Adipose tissue (tissue), 3 donors: ENCODE results near the gene KIAA1328. TPM values are rescaled to one million over a fixed set of nuclear protein-coding genes. Genes with fewer than 3 reads are reported as not detected.

Experiments used
- H3K27ac ChIP-seq: one replicate; pipeline ENCODE4 v1.5.1; 2013; ENCODE audit warnings: low read depth, low read length
- WGBS, 3 donors: extraction: QIAGEN DNeasy Blood & Tissue Kit; methylation state at CpG; one replicate each; pipeline ENCODE4 v1.1.7; 2013; 5-methylcytosine and 5-hydroxymethylcytosine counted together
- polyA plus RNA-seq, 3 donors: library from polyadenylated mRNA; stranded (reverse); fragments of 200-250 nt; gene quantifications; one replicate each; pipeline ENCODE4 v1.2.3, GENCODE V29; 2013
- donor health status: healthy with polysubstance abuse.
- donor health status: Bipolar disorder and iron deficiency.
- donor health status: healthy.

KIAA1328 gene
- polyA plus RNA-seq, 3 donors = 1.6 to 4.3 (median 2.9) TPM

DNA sequence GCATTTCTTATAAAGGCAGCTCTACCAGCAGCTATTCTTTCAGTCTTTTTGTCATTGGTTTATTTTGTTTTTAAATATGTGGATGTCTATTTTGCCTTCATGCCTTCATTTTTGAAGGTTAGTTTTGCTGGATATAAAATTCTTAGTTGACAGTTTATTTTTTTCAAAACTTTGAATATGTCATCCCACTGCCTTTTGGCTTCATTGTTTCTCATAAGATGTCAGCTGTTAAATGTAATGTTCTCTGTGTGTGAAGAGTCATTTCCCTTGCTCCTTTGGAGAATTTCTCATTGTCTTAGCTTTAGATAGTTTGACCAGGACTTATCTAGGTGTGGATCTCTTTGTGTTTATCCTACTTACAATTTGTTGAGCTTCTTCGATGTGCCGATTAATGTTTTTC, 213.5 kb downstream of the KIAA1328 start:
- H3K27ac ChIP-seq = no peak overlapping the region
- WGBS, 3 donors = 96 to 99% (median 98%) methylated on average over 2 of the region's 2 CpGs

DNA sequence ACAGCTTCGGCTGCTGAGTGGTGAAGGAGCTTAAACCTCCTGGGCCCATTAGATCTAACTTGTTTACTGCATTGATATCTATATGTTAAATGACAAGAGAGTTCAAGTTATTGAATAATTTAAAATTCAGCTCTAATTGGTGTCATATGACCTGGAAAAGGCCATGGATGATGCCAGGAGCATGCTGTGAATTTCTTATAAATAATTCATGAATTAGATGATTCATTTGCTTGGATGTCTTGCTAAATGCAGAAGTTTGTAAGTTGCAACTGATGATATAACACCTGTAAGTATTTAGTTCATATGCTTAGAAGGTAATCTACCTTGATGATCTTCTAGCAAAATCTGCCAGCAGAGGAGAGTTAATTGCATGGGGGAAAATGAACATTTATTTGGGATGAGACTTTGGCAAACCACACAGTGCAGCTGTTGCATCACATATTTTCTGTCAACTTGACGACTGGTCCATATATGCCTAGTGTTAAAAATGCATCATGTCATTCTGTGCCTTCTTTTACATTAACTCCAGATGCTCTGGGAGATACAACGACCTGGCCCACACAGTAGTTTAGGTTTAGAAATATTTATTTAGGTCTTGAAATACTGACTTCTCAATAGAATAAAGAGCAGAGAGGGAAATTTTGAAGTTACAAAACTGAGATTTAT, 226.3 kb downstream of the KIAA1328 start:
- 72 to 83% (median 77%) methylated on average over 3 of the region's 3 CpGs for WGBS, 3 donors

DNA sequence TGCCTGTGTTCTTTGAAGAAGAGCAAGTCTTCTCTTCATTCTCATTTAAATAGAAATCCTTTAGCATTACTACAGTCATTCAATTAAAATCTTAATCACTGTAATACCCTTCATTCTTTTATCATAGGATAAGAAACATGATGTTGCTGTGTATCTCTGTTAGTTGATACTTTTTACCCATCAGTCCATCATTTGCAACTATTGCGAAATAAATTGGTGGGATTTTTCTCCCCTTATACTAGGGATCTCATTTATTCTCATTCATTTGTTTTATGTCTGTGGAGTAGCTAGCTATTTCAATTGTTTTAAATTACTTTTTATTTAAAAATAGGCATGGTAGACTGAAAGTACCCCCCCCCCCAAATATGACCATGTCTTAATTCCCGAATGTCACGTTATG, 235.3 kb downstream of the KIAA1328 start:
- no peak overlapping the region for H3K27ac ChIP-seq
- 96 to 99% (median 96%) methylated on average over 3 of the region's 3 CpGs for WGBS, 3 donors

More for the DNA sequence above, 226.3 kb downstream of the KIAA1328 start:
- no peak overlapping the region for H3K27ac ChIP-seq

DNA sequence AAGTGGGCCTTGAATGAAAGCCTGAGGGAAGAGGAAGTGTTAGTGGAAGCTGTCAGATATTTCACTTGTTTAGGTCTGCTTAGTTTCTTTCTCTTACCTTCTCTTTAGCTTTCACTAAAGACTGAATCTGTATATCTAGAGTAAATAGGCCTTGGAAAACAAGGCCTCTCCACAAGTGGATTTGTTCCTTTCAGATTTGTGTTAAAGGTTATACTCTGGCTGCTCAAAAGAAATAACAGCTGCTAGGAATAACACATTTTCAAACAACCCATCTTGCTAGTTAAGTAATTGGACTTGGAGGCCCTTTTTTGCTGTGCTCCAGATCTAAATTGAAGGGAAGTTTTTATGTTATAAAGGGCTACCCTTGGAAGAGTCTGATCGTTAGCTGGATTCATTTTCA, 236.3 kb downstream of the KIAA1328 start:
- no peak overlapping the region for H3K27ac ChIP-seq
- WGBS, 3 donors = 61 to 87% (median 72%) methylated on average over 1 of the region's 1 CpG

DNA sequence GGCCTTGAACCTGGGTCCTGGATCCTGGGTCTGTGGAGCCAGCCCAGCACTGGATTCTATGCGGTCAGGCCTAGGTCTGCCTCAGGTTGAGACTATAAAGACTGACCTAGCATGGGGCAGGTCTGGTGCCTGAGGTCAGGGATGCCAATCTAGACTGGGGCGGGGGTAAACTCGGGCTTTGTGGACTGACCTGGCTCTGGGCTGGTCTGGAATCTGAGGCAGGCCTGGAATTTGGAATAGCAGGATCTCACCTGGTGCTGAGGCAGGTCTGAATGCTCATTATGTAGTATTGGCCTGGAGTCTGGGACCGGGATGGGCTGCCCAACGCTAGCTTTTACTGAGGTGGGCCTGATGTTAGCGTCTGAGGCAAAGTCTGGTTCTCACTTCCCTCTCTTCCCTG, 256.0 kb downstream of the KIAA1328 start:
- no peak overlapping the region for H3K27ac ChIP-seq
- 76 to 89% (median 80%) methylated on average over 6 of the region's 6 CpGs for WGBS, 3 donors

DNA sequence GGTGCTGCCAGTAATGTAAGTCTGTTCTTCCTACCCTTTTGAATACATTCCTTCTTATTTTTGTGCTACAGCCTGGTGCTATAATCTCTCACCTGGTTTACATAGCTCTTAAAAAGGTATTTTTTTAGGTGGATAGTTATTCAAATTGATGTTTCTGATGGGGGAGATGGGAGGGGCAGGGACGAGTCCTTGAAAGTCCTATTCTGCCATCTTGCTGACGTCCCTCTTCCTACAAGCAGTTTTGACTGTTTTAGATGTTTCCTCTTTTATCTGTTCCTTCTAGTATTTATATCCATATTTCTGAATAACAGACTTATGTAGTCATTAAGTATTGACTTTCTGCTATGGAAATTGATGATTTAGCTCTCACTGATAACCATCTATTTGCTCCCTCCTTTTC, 256.4 kb downstream of the KIAA1328 start:
- WGBS, 3 donors = 85 to 96% (median 94%) methylated on average over 2 of the region's 2 CpGs

DNA sequence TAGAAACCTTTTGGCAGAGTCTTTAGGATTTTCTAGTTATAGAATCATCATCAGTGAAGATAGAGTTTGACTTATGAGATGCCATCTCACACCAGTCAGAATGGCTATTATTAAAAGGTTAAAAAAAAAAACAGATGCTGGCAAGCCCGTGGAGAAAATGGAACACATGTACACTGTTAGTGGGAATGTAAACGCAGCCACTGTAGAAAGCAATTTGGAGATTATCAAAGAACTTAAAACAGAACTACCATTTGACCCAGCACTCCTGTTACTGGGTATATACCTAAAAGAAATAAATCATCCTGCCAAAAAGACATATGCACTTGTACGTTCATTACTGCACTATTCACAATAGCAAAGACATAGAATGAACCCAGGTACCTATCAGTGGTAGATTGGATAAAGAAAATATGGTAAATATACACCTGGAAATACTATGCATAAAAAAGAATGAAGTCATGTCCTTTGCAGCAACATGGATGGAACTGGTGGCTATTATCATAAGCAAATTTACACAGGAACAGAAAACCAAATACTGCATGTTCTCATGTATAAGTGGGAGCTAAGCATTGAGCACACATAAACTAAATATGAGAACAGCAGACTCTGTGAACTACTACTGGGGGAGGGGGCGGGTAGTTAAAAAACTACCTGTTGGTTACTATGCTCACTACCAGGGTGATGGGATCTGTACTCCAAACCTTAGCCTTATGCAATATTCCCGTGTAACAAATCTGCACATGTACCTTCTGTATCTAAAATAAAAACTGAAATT, 279.0 kb downstream of the KIAA1328 start:
- WGBS, 3 donors = 37 to 81% (median 72%) methylated on average over 5 of the region's 5 CpGs
- no peak overlapping the region for H3K27ac ChIP-seq

More for the DNA sequence above, 256.4 kb downstream of the KIAA1328 start:
- no peak overlapping the region for H3K27ac ChIP-seq

DNA sequence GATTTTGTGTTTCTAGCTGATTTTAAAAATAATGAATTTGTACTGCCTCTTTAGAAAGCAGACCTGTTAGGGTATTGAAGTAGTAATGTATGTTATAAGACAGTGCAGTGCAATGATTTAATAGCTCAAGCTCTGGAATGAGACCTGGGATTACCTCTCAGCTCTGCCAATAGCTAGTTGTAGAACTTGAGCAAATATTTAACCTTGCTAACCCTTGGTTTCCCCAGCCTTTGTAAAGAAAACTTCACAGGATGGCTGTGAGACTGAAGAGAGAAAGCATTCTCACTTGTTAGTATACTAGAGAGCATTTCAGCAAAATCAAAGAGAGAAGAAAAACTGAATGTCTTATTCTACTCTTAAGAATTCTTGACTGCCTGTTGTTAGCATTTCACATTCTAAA, 293.9 kb downstream of the KIAA1328 start:
- H3K27ac ChIP-seq = no peak overlapping the region

DNA sequence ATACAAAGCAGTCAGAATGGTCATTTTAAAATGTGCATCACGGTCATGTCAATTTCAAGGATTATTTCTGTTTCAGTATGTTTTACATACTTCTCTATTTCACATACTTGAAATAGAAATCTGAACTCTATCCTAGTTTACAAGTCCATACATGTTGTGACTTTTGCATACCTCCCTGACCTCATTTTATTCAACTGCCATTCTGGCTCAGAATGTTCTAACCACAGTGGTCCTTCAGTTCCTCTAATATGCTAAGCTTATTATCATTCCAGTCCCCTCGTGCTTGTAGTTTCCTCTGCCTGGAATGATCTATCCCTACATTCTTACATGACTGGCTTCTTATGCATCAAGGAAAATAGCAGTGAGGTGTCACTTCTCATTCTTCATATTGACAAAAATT, 295.6 kb downstream of the KIAA1328 start:
- 75 to 88% (median 82%) methylated on average over 2 of the region's 2 CpGs for WGBS, 3 donors

DNA sequence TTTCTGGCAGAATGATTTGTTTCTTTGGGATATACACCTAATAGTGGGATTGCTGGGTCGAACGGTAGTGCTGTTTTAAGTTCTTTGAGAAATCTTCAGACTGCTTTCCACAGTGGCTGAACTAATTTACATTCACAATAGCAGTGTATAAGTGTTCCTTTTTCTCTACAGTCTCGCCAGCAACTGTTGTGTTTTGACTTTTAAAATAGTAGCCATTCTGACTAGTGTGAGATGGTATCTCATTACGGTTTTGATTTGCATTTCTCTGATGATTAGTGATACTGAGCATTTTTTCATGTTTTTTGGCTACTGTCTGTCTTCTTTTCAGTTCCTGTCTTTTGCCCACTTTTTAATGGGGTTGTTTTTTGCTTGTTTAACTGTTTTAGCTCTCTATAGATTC, 306.2 kb downstream of the KIAA1328 start:
- WGBS, 3 donors = 92 to 95% (median 92%) methylated on average over 4 of the region's 4 CpGs
- no peak overlapping the region for H3K27ac ChIP-seq

More for the DNA sequence above, 295.6 kb downstream of the KIAA1328 start:
- H3K27ac ChIP-seq = no peak overlapping the region

DNA sequence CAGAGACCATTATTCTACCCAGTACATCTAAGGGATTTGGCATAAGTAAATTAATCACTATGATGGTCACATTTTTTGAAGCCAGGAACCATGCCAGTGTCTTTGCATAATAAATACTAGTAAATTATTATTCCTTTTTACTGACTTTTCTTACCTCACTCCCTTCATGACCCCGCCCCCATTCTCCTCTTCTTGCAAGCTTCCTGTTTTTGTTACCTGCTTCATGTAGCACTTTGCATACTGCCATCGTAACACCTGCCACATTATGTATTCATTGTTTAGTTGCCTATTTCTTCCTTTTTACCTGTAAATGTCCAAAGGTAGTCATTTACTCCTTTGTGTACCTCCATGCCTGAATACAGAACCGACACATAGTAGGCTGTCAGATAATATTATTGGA, 309.5 kb downstream of the KIAA1328 start:
- WGBS, 3 donors = 93 to 98% (median 95%) methylated on average over 3 of the region's 3 CpGs
- H3K27ac ChIP-seq = no peak overlapping the region

DNA sequence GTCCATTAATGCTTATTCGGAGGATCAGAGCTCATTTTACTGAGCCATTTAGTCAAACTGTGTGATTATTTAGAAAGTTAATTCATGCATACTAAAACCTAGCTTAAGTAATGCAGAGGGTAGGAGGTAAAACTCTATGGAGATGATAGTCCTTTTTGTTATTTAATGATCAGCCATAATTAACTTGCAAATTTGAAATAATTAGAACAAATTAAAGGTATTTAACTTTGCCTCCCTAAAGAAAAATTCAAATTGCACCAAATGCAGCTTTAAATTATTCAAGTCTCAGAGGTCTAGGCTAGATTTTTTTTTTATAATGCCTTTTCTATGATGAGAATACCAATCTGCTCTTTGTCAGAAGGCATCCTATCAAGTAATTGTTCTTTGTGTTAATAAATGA, 310.9 kb downstream of the KIAA1328 start:
- no peak overlapping the region for H3K27ac ChIP-seq
- 93 to 95% (median 94%) methylated on average over 1 of the region's 1 CpG for WGBS, 3 donors

DNA sequence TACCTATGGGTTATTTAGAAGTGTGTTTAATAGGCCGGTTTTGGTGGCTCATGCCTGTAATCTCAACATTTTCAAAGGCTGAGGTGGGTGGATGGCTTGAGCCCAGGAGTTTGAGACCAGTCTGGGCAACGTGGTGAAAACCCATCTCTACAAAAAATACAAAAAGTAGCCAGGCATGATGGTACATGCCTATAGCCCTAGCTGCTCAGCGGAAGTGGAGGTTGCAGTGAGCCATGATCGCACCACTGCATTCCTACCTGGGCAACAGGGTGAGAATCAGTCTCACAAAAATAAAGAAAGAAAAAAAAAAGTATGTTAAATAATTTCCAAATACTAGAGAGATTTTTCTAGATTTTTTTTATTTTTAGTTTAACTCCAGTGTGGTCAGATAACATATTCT, 316.0 kb downstream of the KIAA1328 start:
- no peak overlapping the region for H3K27ac ChIP-seq
- WGBS, 3 donors = 86 to 94% (median 93%) methylated on average over 4 of the region's 4 CpGs

DNA sequence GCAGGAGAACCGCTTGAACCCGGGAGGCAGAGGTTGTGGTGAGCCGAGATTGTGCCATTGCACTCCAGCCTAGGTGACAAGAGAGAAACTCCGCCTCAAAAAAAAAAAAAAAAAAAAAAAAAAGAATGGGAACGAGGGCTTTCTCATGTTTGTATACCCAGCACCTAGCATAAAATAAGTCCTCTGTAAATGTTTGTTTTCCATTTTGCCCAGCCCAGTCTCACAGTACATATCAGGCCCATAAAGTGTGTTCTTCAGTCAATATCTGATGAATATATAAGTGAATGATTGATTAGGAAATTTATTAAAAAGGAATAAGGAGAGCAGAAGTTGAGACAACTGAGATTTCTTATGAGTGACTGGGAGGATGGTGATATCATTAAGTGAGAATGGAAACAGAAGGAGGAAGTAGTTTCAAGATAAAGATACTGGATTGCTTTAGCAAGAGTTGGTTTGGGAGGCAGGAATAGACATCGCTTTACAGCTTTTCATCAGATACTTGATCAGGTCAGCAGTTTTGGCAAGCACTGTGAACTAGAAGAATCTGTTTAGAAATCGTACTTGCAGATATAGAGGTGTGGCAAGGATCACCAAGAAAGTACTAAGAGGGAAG, 327.5 kb downstream of the KIAA1328 start:
- WGBS, 3 donors = 71 to 78% (median 72%) methylated on average over 7 of the region's 7 CpGs

DNA sequence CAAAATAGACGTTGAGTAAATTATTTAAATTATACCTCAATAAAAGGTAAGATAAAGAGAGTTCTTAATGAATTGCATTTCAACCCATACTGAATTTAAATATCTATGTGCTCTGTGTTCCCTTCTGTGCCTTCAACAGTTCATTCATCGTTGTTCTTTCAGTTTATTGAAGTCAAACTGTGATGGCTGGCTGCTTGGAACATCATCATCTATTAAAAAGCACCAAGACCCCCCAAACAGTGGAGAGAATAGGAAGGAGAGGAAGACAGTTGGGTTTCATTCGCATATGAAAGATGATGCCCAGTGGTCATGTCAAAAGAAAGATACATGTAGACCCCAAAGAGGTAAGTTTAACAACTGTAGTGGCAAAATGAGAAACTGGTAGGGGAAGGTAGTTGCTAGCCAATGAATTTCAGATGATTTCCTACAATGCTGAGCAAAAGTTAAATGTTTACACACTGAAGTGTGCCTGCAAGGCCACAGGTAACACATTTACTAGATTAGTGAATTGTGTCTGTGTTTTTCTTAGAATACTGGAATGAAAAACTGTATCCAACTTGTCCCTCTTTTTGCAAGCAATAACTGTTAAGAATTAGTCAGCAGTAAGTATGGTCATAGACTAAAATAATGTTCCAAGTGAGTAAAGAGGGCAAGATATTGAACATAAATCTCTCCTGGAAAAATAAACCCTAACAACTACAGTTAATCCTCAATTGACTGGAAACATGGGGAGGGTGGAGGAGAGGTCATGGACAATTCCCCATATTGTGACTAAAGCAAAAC, 331.3 kb downstream of the KIAA1328 start:
- no peak overlapping the region for H3K27ac ChIP-seq

More for the DNA sequence above, 327.5 kb downstream of the KIAA1328 start:
- no peak overlapping the region for H3K27ac ChIP-seq

DNA sequence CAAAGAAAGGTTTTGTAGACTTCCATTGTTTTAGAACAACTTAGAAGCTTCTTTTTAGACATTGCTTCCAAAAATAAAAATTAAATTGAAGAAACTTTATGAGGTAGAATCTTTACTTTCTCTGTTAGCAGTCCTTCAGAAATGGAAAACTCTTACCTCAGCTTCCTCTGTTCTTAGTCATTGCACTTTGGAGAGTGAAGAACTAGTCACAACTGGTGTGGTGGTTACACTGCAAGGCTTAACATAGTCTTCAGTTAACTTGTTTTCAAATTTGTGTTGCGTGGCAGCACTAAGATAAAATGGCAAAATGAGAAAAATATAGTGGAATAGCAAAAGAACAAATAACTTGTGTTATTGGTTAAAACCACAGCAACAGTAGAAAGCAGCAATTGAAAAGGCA, 332.6 kb downstream of the KIAA1328 start:
- no peak overlapping the region for H3K27ac ChIP-seq
- 92 to 97% (median 95%) methylated on average over 1 of the region's 1 CpG for WGBS, 3 donors

More for the DNA sequence above, 331.3 kb downstream of the KIAA1328 start:
- 38 to 66% (median 59%) methylated on average over 3 of the region's 3 CpGs for WGBS, 3 donors

DNA sequence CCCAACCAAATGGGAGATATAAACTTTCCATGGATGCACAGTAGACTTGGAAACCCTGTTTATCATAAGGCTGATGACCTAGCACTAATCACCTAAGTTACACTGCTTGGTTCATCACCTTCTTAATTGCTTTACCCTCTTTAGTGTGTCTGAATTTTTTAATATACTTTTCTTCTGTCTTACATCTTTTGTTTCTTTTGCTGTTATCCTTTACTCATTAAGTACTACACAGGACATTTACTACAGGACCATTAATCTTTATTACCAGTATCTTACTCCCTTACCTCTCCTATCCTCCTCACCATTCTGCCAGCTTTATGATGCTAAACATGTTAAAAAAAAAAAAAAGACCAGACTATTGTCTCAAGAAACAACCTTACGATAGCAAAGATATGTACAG, 333.6 kb downstream of the KIAA1328 start:
- WGBS, 3 donors = 89 to 97% (median 95%) methylated on average over 1 of the region's 1 CpG
- H3K27ac ChIP-seq = no peak overlapping the region

DNA sequence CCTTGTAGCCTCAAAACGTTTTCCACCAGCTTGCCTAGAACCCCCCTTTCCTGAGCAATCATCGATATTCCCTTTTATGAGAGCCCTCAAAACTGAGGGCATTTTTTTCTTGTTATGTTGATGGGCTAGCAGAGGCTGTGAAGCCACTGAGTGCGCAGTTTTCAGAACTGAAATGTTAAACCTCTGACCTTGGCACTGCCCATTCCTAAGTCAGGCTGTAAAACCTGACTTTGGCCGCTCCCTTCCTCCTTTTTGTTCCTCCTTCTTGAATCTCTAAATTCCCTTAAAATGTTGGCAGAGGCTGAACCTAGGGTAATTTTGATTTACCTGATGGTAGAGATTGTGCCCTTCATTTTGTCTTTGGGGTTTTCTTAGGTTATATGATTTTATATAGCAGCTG, 334.2 kb downstream of the KIAA1328 start:
- no peak overlapping the region for H3K27ac ChIP-seq
- 84 to 91% (median 87%) methylated on average over 4 of the region's 4 CpGs for WGBS, 3 donors

DNA sequence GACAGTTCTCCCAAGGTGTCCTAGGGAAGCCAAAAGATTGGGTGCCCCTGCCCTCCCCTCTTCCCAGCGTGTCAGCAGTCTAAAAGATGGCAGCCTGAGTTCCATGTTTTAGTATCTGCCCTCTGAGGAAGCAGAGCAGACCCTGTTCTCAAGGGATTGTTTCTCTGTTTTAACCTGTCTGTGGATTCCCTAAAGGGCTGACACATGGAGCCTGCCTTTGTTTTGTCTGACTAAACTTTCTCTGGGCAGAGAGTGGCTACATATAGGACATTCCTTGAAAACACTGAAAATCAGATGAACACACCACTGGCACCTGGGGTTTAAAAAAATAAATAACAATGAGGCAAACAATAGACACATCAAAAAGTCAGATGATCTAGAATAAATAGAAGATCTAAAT, 337.6 kb downstream of the KIAA1328 start:
- WGBS, 3 donors = 94 to 100% (median 100%) methylated on average over 1 of the region's 1 CpG
- no peak overlapping the region for H3K27ac ChIP-seq
